Activated CD8-positive, alpha-beta memory T cell treated with anti-CD3 and anti-CD28 coated beads for 4 hours (primary cell): Measurements from ENCODE around the gene PARD6G.
"Not testable (repeated sequence)": the region's sequence is repeated elsewhere in the genome, so short reads cannot be mapped to it uniquely, and the experiment has no call there.

ENCODE experiments used
- DNase-seq, 2 donors: peaks; one replicate each; pipeline ENCODE4 v3.0.0-alpha.2; 2020; ENCODE audit warnings: low read depth in 2 of 2

PARD6G gene, protein sequence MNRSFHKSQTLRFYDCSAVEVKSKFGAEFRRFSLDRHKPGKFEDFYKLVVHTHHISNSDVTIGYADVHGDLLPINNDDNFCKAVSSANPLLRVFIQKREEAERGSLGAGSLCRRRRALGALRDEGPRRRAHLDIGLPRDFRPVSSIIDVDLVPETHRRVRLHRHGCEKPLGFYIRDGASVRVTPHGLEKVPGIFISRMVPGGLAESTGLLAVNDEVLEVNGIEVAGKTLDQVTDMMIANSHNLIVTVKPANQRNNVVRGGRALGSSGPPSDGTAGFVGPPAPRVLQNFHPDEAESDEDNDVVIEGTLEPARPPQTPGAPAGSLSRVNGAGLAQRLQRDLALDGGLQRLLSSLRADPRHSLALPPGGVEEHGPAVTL

DNA sequence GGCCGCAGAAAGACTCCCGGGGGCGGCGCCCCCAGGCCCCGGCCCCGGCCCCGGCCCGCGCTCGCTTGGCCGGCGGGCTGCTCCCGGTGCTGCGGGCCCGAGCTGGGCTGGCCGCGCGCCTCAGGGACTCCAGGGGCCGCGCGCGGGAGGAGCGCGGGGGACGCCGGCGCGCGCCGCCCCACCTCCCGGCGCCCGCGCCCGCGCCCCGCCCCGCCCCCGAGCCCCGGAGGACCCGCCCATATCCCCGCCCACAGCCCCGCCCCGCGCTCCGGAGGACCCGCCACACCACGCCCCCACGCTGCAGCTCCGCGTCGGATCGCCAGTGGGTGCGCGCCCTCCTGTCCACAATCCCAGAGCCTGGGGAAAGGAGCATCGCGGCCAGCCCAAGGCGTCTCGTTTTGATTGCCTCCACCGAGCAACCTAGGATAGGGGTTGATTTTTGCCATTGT is at the start of gene PARD6G:
Gene PARD6G, minus strand, starts transcription at position 122 of the 449 bp plus-strand sequence. CDS start 166 bp downstream, outside the sequence.
- peak; percentile 13 to 27 for DNase-seq

DNA sequence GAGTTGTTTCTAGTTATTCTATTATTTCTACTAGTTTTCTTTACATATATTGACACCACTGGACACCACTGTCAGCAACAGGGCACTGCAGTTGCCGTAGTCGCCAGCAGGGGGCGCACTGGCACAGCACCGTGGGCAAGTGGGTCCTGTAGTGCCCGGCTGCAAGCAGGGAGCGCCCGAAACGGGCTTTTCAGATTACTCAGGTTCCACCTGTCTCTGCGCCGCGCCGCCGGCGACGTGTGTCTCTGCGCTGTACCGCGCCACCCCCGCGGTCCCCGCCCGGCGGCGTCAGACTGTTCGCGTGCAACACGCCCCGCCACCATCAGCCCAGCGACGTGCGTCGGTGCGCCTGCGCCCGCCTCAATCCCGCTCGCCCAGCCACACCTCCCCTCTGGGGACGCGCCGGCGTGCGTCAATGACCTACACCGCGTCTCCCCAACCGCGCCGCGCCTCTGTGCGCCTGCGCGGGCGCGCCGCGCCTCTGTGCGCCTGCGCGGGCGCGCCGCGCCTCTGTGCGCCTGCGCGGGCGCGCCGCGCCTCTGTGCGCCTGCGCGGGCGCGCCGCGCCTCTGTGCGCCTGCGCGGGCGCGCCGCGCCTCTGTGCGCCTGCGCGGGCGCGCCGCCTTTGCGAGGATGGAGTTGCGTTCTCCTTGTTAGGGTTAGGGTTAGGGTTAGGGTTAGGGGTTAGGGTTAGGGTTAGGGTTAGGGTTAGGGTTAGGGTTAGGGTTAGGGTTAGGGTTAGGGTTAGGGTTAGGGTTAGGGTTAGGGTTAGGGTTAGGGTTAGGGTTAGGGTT is 15.1 kb upstream of the PARD6G start:
- not testable (repeated sequence) for DNase-seq

DNA sequence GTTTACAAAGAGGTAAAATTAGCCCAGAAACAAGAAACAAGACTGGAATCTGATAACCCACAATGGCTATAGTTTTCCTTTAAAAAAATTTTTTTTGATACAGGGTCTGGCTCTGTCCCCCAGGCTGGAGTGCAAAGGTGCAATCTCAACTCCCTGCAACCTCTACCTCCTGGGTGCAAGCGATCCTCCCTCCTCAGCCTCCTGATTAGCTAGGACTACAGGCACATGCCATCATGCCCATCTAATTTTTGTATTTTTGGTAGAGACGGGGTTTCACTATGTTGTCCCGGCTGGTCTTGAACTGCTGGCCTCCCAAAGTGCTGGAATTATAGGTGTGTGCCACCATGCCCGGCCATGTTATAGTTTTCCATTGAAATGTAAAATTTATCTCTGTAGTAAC is 12.3 kb upstream of the PARD6G start:
- no peak for DNase-seq

- DNase-seq = no peak
These were observed 11.3 kb upstream of the PARD6G start for GRCh38 chr18:80258640-80259039.

- peak in 1 of 2 donors; percentile 20 for DNase-seq
These were observed 10.5 kb upstream of the PARD6G start for GRCh38 chr18:80257579-80258543.

DNA sequence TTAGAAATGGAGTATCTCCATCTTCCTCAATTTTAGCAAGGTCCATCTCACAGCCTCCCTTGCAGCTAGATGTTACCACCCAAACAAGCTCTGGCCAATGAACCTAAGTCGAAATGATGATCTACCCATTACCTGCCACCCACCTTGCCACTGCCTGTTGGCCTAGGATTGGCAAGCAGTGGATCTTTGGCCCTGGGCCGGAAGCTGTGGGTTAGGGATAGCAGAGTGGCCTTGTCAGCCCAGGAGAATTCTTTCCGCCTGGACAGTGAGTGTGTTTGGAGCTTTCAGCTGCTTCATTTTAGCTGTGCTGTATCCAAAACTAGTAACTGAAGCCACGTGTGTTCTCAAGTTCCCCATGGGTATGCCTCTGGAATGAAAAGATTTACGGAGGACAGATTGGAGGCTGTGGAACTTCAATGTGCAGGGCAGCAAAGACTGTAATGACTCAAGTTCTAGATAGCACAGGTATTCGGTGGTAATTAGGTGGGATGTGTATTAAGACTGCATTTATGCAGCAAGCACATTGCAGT is 7.7 kb upstream of the PARD6G start:
- no peak for DNase-seq

DNA sequence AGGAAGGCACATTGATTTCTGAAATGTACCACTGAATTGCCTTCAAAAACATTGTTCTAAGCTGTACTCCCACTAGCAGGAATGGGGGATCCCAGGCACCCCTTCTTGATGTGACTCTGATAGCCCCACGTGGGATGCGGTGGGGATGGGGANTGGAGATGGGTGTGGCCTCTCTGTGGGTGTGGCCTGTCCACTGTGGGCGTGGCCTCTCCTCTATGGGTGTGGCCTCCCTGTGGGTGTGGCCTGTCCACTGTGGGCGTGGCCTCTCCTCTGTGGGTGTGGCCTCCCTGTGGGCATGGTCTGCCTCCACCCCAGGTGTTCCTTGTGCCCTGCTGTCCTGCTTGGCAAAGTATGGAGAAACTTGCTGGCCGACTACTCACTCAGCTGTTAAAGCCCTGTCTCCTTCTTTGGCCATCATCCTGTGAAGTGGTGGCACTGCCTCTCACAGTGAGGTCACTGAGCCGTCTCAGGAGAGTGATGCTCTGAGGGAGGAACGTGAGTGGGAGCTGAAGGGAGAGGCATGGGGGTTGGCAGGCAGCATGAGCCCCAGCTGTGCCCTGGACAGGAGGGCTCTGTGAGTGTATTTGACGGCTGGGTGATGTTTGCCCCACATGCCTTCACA is 6.7 kb upstream of the PARD6G start:
- no peak for DNase-seq

GRCh38 chr18:80253236-80253635 is 5.9 kb upstream of the PARD6G start:
- DNase-seq = no peak

- DNase-seq = no peak
These were observed 4.8 kb upstream of the PARD6G start for GRCh38 chr18:80252136-80252535.

- no peak for DNase-seq
These were observed 4.4 kb upstream of the PARD6G start for GRCh38 chr18:80251700-80252099.

- no peak for DNase-seq
These were observed 3.5 kb upstream of the PARD6G start for GRCh38 chr18:80250740-80251364.

GRCh38 chr18:80249217-80250093 is 2.1 kb upstream of the PARD6G start:
- DNase-seq = no peak

- DNase-seq = no peak
These were observed 595 bp downstream of the PARD6G start for GRCh38 chr18:80246445-80247392.

GRCh38 chr18:80245781-80246444 is 1.4 kb downstream of the PARD6G start:
- no peak for DNase-seq

- DNase-seq = no peak
These were observed 2.2 kb downstream of the PARD6G start for GRCh38 chr18:80244956-80245730.

- no peak for DNase-seq
These were observed 3.1 kb downstream of the PARD6G start for GRCh38 chr18:80244167-80244566.

DNA sequence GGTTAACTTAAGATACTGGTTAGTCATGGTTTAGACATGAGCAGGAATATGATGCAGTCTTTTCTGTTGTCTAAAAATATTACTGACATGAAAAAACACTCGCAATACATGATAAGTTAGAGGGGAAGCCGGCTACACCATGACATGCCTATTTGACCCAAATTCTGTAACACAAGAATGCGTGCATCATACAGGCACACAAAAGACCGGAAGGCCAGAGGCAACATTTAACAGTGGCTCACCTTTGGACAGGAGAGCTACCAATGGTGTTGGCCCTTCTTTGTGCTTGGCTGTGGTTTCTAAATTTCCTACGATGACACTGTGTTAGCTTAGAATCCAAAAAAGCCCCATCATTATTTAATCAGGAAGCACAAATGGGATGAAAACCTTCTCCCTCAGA is 4.1 kb downstream of the PARD6G start:
- no peak for DNase-seq
